KOPT-K1 (cell line): ENCODE data around the gene CUL5.

ENCODE experiments used
- H3K27ac ChIP-seq: fragments of 200-600 bp; sonication (generic); 2 replicates; pipeline ENCODE4 v1.5.1; 2016; ENCODE audit warnings: antibody characterized with exemption, mild to moderate bottlenecking, low read depth, low read length; ENCODE audit not compliant: poor library complexity, severe bottlenecking
- H3K36me3 ChIP-seq: fragments of 200-600 bp; sonication (generic); 2 replicates; pipeline ENCODE4 v1.5.1; 2017; ENCODE audit warnings: antibody characterized with exemption, mild to moderate bottlenecking, low read length, moderate library complexity; ENCODE audit not compliant: insufficient read depth
- H3K9me3 ChIP-seq: fragments of 200-600 bp; sonication (generic); 2 replicates; pipeline ENCODE4 v1.5.1; 2017; ENCODE audit warnings: antibody characterized with exemption, low read length, mild to moderate bottlenecking; ENCODE audit not compliant: insufficient read depth, poor library complexity, severe bottlenecking

Gene CUL5

DNA sequence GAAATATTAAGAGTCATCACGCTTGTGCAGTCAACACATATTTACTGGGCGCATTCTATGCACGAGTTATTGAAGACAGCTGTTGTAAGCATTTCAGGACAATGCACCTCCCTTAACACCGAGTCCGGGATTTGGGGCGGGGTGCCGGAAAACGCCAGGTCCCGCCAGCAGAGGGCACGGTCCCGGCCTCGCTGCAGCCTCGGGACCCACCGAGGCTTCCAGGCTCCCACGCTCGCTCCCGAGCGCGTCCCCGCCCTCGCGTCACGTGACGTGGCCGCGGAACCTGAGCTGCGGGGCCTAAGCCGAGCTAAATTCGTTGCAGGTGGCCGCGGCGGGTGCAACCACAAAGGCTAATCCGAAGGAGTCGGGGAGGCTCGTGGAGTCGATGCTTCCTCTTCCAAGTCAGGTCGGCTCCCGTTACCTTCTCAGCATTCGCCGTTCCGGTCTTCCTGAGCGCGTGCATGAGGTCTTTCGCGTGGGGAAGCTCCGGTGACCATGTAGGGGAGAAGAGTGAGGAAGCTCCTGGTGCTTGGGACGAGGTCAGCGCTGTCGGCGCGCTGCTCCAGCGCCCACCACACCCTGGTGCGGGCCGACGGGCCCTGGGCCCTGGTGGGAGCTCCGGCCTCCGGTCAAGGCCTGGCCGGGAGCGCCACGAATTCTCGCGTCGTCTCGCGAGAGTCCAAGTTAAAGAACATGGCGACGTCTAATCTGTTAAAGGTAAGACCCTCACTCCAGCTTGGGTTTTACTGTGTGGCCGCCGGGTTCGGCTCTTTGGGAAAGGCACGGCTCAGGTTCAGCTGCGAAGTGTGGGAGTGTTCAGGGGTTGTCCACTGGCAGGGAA is at the start of gene CUL5:
Gene CUL5 (plus strand): TSS at position 243 of the 841 bp plus-strand sequence. CDS start 451 bp downstream, at position 694.
- Histone ChIP-seq H3K27ac (peak within 1 kb of the TSS; percentile 94), H3K36me3 (peaks cover 32% of the 10 kb centered on the region), H3K9me3 (no peaks in the 10 kb centered on the region)

DNA sequence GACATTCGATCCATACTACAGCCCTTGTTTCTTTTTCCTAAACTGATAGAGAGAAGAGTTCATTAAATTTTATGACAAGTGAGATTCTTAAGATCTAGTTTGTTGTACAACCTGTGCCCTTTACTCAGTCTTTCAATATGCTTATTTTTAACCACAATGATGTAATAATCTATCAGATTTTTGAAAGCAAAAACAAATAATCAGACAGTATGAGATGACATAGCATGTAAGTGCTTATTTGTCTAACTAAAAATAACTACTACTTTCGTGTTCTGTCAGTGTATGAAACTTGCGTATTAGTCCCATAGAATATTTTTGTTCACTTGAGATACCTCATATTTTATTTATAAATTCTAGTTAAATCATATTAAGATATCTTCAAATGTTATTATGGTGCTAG is 47.2 kb upstream of the CUL5 start:
- no peaks in the 10 kb centered on the region for H3K9me3 ChIP-seq
- H3K27ac ChIP-seq, result no peak overlapping the region
- H3K36me3 ChIP-seq, result no peaks in the 10 kb centered on the region

DNA sequence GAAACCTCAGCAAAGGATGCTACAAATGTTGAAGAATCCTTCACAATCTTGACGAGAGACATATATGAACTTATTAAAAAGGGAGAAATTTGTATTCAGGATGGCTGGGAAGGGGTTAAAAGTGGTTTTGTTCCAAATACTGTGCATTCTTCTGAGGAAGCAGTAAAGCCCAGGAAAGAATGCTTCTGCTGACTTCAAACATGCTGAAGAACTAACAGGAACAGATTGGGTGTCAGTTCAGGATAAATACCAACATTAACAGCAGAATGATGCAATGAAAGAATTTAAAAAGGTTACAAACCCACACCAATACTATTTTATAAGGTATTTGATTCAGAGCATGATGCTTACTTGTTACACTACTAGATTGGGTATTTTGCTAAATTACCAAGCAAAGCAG is 46.5 kb upstream of the CUL5 start:
- no peaks in the 10 kb centered on the region for H3K9me3 ChIP-seq
- H3K36me3 ChIP-seq, result no peaks in the 10 kb centered on the region
- no peak overlapping the region for H3K27ac ChIP-seq

DNA sequence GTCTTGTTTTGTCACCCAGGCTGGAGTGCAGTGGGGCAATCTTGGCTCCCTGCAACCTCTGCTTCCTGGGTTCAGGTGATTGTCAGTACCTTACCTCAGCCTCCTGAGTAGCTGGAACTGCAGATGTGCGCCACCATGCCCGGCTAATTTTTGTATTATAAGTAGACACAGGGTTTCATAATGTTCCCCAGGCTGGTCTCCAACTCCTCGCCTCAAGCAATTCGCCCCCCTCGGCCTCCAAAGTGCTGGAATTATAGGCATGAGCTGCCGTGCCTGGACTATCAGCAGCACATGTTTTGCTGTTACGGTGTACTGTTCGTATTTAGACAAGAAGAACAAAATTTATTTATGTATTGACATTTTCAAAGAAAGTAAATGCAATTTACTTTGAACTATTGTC is 45.6 kb upstream of the CUL5 start:
- Histone ChIP-seq H3K36me3 (no peaks in the 10 kb centered on the region), H3K27ac (no peak overlapping the region), H3K9me3 (no peaks in the 10 kb centered on the region)

DNA sequence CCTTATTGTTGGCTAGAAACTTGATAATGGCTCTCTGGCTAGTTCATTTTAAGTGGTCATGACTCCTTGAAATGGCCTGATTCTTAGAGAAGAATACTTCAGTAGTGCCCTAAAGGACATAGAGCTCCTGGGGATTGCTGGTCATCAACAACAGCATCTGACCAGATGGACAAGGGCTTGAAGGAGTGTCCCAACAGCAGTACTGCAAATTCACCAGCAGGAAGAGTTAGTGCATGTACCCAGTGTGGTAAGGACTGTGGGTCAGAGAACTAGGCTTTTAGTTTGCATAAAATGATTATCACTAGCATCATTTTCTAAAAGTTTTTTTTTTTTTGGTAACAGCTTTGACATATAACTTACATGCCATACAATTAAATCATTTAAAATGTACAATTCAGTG is 39.5 kb upstream of the CUL5 start:
- Histone ChIP-seq H3K9me3 (no peaks in the 10 kb centered on the region), H3K27ac (no peak overlapping the region), H3K36me3 (no peaks in the 10 kb centered on the region)

DNA sequence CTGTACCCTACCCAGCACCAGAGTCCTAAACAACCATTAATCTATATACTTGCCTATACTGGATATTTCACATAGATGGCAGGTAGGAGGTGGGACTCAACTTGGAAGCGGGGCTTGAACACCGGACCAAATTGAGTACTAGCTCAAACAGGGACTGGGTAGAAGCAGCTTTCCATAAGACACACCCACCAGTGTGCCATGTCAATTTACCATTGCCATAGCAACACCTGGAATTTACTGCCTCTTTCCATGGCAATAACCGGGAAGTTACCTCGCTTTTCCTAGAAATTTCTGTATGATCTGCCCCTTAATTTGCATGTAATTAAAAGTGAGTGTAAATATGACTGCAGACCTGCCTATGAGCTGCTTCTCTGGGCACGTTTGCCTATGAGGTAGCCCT is 38.6 kb upstream of the CUL5 start:
- Histone ChIP-seq H3K36me3 (no peaks in the 10 kb centered on the region), H3K9me3 (no peaks in the 10 kb centered on the region), H3K27ac (no peak overlapping the region)

DNA sequence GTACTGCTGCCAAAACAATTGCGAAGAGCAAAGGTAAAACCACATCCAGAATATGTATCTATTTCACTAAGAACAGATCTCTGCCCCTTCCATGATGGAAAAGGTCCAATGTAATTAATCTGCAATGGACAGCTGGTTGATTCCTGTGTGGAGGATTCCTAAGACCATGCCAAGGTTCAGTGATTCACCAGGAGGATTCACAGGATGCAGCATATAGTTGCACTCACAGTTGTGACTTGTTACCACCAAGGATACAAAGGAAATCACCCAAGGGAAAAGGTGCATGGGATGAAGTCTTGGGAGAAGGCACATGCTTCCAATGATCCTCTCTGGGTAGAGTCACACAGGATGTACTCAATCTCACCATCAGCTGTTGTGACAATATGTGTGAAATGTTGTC is 35.1 kb upstream of the CUL5 start:
- H3K27ac ChIP-seq, result no peak overlapping the region
- no peaks in the 10 kb centered on the region for H3K36me3 ChIP-seq
- H3K9me3 ChIP-seq, result no peaks in the 10 kb centered on the region

DNA sequence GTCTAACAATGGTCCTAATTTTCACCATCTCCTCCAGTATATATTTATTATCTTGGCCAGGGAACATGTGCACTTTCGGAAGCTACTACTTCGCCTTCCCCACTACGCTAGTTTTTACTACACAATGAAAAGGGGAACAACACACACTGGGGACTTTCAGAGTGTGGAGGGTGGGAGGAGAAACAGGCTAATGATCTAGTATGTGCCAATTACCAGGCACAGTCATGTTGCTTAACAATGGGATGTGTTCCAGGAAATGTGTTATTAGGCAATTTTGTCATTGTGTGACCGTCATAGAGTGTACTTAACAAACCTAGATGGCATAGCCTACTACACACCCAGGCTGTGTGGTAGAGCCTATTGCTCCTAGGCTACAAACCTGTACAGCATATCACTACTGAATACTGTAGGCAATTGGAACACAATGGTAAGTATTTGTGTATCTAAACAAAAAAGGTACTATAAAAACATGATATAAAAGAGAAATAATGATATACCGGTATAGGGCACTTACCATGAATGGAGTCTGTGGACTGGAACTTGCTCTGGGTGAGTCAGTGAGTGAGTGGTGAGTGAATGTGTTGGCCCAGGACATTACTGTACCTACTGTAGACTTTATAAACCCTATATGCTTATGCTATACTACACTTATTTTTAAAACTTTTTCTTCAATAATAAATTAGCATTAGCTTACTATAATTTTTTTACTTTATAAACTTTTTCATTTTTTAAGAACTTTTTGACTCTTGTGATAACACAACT is 20.1 kb upstream of the CUL5 start:
- Histone ChIP-seq H3K27ac (no peak overlapping the region), H3K36me3 (no peaks in the 10 kb centered on the region), H3K9me3 (no peaks in the 10 kb centered on the region)

DNA sequence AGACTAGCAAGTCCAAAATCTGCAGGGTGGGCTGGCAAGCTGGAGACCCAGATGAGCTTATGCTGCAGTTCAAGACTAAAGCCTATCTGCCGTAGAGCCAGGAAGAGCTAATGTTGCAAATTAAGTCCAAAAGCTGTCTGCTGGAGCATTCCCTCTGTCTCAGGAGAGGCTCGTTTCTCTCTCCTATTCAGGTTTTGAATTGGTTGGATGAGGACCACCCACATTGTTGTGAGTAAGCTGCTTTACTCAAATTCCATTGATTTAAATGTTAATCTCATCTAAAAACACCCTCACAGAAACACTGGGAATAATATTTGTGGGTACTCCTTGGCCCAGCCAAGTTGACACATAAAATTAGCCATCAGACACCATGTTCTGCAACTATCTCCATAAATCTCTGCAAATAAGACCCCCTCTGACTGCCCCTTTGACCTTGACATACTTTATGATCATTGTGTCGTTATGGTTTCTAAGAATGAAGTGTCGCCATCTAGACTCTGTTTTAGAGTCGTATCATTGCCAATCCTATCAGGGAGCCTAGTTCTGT is 16.8 kb upstream of the CUL5 start:
- no peaks in the 10 kb centered on the region for H3K9me3 ChIP-seq
- H3K27ac ChIP-seq, result no peak overlapping the region
- no peaks in the 10 kb centered on the region for H3K36me3 ChIP-seq

DNA sequence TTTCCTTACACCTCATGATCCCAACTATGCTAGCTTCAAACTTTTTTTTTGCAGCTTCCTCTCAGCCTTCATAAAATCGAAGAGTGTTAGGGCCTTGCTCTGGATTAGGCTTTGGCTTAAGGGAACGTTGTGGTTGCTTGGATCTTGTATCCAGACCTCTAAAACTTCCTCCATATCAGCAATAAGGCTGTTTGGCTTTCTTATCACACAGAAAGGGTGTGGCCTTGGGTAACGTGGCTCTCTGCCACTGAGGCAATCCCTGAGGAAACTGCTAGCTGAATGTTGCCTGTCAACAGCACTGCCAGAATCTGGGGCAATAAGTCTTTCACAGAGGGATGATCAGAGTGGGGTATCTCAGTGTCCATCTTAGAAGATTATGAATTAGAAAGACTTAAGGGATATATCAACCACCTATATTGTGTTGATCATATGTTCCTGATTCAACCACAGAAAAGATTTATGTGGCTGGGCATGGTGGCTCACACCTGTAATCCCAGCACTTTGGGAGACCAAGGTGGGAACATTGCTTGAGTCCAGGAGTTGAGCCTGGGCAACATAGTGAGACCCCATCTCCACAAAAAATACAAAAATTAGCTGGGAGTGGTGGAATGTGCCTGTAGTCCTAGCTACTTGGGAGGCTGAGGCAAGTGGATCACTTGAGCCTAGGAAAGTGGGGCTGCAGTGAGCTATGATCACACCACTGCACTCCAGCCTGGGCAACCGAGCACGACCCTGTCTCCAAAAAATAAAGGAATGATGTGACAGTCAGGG is 12.5 kb upstream of the CUL5 start:
- Histone ChIP-seq H3K9me3 (no peaks in the 10 kb centered on the region), H3K27ac (no peak overlapping the region), H3K36me3 (no peaks in the 10 kb centered on the region)

DNA sequence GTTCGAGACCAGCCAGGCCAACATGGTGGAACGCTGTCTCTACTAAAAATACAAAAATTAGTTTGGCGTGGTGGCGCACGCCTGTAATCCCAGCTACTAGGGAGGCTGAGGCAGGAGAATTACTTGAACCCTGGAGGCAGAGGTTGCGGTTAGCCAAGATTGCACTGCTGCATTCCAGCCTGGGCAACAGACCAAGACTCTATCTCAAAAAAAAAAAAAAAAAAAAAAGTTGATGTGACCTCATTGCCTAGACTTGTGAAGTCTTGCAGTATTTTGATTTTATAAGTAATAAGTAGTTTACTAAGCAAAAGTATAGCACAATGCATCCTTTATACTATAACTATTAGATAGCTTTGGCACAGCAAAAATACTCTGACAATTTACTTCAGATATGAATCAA is 9.9 kb upstream of the CUL5 start:
- Histone ChIP-seq H3K36me3 (no peaks in the 10 kb centered on the region), H3K27ac (no peak overlapping the region), H3K9me3 (no peaks in the 10 kb centered on the region)

DNA sequence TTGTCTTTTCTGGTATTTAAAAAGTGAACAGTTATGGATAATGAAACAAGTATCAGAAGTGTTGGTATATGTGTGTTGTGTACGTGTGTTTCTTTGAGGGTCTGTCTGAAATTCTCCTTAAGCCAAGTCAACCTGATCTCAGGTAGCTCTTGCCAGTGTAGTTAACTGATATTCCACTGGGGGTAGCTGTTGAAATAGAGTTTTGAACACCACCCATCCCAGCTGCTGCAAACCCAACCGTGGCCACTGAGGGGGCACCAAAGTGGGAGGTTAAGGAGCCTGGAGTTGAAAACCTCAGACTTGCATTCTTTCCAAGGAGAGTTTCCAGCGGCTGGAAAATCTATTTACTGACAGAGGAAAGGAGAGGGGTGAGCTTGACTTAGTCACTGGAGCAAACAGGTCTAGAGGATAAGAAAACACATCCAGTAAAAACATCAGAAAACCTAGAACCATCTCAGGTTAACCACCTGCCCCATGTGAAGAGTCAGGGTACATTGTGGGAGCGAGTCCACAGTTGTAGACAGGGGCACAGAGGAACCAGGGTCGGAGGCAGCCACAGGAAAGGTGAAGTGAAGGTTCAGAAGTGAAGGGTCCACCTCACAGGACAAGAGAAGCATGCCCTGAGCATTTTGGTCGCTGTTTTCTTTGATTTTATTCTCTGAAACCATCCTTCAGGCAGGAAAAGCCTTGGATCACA is 8.8 kb upstream of the CUL5 start:
- Histone ChIP-seq H3K27ac (no peak overlapping the region), H3K9me3 (no peaks in the 10 kb centered on the region), H3K36me3 (no peaks in the 10 kb centered on the region)

DNA sequence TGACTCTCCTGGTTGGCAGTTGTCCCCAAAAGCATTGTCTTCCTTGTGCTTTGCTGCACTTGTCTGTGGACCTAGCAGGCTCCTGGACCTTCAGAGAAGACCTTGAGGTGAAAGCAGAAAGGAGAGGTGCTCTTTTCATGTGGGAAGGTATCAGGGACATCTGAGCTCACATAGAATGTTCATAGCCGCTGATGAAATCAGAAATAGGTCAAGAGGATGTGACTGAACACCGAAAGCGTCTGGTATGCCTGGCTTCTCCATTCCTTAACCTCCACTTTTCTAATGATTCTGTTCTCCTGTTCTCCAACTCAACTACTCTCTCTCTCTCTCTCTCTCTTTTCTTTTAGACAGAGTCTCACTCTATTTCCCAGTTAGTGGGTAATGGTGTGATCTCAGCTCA is 6.2 kb upstream of the CUL5 start:
- no peaks in the 10 kb centered on the region for H3K9me3 ChIP-seq
- no peaks in the 10 kb centered on the region for H3K36me3 ChIP-seq
- H3K27ac ChIP-seq, result no peak overlapping the region

DNA sequence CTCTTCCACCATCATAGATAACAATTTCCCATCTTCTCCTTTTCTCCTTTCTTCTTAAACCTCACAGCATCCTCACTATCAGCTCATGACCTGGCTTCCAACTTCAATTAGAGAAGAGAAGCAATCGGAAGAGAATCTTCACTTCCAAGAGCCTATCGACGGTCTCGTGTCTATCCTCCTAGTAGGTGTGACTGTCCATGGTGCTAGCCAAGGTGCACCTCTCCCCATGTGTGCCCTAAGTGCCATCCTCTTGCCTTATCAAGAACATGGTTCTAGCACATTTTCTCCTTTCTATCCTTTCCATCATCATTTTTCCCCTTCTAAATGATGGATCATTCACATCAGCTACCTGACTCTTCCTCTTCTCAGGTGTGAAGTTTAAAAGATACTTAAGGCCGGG is 5.1 kb upstream of the CUL5 start:
- H3K9me3 ChIP-seq, result no peaks in the 10 kb centered on the region
- no peak overlapping the region for H3K27ac ChIP-seq
- no peaks in the 10 kb centered on the region for H3K36me3 ChIP-seq
